HG03045 (cell line): ENCODE measurements around the gene SOCS6.
"Not testable (repeated sequence)": the region's sequence is repeated elsewhere in the genome, so short reads cannot be mapped to it uniquely, and the experiment has no call there.

Experiments used
- ATAC-seq: cut with Tn5 transposase; IDR thresholded peaks from one replicate; pipeline ENCODE4 v1.9.1; 2021; ENCODE audit warnings: mild to moderate bottlenecking, moderate library complexity; ENCODE audit not compliant: unreplicated experiment

SOCS6 gene

DNA sequence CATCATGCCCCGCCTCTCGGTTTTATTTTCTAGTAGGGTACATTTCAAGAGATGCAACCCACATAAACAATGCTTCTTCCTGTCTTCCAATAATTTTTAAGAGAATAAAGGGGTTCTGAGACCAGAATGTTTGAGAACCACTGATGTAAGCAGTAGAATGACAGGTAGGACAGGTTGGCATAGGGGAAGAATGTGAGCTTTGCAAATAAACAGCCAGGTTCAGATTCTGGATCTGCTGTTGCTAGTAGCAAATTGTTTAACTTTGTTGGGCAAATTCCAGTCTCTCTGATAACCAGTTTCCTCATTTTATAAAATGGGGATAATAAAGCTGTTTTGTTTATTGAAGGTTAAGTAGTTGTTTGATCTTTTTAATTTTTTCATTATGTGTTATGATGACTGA lies 32.8 kb downstream of the SOCS6 start:
- no peak for ATAC-seq

DNA sequence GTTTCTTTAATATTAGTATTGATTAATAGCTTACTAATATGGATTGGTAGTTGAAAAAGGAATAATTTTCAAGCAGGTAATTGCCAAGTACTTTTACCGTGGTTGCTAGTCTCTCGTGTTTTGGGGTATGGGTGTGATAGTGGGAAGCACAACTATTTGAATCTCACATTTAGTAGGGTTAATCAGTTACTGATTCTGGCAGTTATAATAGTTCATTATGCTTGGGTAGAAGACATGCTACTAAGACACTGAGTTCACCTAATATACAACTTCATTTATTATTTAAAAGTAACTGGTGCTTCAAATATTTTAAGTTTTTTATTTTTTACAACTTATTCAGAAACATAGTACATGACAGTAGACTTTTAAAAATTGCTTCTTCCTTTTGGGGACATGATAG lies 33.5 kb downstream of the SOCS6 start:
- ATAC-seq: no peak

DNA sequence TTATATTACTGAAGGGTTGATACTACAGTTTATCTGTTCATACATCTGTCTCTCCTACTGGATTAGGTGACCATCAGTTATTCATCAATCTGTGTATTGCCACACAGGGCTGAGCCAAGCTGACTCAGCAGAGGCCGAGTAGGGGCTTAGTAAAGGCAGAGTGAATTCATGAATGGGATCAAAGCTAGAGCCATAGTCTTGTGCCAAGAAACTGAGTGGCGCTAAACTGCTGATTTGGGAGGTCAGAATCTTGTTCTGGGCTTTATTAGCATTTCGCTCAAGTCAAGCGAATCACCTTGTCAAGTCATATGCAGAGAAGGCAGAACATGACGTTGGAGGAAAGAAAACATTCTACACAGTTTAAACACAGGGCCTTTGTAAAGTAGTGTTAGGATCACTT lies 34.1 kb downstream of the SOCS6 start:
- ATAC-seq: no peak

DNA sequence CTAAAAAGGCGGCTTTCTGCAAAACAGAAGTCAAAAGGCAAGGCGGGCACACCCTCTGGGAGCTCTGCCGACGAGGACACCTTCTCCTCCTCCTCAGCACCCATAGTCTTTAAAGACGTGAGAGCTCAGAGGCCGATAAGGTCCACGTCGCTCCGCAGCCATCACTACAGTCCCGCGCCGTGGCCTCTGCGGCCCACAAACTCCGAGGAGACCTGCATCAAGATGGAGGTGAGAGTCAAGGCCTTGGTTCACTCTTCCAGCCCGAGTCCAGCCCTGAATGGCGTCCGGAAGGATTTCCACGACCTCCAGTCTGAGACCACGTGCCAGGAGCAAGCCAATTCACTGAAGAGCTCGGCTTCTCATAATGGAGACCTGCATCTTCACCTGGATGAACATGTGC lies 36.1 kb downstream of the SOCS6 start:
- ATAC-seq: no peak

DNA sequence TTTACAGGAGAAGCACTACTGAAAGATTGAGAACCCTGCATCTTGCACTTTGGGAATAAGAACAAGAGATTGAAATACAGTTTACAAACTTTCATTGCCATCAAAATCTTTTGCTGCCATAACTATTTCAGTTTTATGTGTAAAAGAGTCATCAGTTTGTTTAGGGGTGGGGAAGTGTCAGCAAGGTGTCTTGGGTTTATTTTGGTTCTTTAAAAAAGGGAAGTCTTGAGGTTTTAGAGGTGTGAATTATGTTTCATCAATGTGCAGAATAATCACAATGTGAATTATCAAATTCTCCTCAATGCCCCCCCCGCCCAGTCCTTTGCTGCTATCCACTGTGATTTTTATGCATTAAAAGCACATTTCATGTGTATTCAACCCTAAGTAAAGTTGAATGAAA lies 37.4 kb downstream of the SOCS6 start:
- no peak for ATAC-seq

DNA sequence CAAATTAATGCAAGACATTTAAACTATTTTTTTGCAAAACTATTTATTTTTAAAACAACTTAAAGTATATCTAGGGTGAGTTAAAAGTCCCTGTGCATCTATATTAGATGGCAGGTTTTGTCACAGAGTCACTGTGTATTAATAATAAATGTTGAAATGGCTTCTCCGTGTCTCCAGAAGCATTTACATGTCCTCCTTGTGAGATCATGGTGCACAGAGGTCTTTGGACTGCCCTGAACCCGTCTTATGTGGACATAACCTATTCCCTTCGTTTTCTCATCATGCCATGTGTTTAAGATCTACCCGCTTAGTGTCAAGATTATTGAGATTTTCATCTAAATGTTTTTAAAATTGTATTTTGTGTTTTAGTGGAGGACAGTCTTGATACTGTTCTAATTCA lies 39.3 kb downstream of the SOCS6 start:
- no peak for ATAC-seq

DNA sequence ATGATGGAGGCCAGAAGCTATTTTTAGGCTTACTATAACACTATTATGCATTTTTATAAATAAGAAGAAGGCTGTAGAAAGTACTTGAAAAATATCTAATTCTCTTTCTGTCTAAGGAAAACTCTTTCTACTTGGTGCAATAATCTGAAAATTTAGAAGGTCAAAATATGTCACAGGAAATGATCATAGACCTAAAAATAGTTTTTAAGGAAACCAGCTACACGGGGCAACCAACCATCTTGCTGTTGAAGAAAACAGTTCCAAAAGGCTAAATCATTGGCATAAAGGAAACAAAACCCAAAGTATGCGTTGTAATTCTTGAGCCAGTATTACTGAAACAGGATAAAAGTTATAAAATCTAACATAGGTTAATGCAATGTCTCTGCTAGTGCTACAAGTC lies 40.2 kb downstream of the SOCS6 start:
- ATAC-seq: no peak

DNA sequence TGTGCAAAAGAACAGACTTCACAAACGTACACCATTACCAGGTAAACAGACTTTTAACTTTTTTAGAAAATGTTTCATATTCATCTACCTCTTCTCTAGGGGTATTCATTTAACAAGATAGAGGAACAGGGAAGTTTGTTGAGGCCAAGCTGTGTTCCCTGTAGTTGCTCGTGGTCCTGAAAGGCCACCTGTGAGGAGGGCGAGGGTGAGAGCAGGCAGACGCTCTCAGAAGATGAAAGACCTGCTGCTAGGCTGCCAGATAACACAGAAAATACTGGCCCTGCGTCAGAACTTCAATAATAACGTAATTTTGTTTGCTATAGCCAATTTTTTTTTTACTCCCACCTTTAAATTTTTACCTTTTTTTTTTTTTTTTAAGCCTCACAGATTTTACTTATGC lies 42.0 kb downstream of the SOCS6 start:
- no peak for ATAC-seq

DNA sequence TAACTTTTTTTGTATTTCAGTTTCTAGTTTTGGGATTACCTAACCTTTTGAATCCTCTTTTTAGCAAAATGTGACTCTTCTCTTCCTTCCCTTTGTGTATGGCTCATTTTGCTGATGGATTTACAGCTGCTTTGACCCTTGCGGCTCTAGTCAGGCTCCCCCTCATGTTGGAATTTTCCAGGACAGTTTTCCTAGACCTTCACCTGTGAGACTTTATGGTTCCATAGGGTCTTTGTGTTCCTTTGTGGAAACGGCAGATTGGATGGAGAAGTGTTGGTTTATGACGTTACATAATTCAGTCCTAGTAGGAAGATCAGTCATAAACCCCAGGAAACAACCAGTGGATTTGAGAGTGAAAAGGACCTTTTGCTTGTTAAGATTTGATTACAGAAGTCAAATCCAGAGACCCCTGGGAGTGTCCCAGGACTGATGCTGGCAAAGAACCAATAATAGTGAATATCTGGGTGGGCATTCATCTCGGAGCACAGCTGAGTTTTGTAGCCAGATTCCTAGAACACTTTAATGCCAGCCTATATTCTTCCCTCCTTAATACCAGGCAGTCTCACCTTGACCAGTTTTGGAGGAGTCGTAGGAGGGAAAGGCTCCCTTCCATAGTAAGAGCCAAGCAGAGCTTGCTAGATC lies 42.7 kb downstream of the SOCS6 start:
- ATAC-seq: no peak

DNA sequence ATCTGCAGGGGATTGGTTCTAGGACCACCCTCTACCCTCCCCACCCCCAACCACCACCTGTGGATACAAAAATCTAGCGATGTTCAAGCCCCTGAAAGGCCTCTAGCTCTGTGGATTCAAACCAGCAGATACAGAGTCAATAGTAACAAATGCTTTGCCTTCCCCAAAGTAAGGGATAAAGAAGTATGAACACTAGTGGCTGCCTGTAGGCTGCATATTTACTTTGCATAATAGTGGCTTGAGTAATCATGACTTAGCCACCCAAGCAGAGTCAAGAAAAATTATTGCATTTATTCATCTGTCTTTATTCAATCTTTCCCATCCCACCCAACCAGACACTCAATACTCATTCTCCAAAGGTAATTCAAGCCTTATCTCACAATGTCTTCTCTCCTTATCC lies 43.8 kb downstream of the SOCS6 start:
- ATAC-seq: no peak

DNA sequence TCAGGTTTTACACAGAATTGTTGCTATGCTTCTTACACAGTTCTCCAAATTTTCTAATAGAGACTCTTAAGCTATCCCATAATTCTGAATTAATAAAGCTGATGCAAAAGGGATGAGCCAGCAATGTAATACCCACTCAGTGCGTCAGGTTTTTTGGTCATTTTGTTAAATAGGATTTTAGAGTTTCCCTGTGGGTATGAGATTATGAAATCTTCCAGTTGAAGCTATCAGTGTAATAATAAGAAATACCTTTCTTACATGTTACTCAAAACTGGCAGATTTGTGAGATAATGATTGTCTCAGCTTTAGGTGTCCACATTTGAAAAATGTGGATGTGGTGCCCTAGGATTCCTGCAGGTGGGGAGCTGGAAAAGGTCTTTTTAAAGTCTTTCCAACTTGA lies 44.5 kb downstream of the SOCS6 start:
- no peak for ATAC-seq

DNA sequence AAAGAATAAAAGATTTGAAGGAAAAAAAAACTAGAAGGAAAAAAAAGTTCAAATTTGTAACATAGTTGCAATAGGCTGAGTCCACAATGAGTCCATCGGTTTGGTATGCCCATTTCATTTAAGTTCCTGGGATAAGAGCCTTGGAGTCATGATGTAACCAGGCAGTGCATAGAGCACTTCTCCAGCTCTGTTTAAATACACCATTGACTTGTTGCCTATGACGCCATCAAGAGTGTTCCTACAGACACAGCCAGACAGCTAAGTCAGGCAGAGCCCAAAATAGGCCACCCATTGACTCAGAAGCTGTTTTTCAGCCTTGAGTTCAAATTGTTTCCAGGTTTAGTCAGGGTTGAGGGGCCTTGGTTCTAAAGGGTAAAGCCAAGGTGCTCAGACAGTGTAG lies 44.9 kb downstream of the SOCS6 start:
- no peak for ATAC-seq

DNA sequence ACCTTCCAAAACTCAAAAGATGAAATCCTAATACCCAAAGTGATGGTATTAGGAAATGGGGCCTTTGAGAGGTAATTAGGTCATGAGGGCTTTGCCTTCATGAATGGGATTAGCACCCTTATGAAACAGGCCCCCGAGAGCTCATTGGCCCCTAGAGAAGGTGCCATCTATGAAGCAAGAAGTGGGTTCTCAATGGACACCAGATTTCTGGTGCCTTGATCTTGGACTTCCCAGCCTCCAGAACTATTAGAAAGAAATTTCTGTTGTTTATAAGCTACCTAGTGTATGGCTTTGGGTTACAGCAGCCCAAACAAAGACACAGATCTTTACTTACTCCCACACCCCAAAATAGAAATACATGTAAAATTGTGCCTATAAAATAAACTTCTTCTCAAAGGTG lies 45.4 kb downstream of the SOCS6 start:
- ATAC-seq: no peak

DNA sequence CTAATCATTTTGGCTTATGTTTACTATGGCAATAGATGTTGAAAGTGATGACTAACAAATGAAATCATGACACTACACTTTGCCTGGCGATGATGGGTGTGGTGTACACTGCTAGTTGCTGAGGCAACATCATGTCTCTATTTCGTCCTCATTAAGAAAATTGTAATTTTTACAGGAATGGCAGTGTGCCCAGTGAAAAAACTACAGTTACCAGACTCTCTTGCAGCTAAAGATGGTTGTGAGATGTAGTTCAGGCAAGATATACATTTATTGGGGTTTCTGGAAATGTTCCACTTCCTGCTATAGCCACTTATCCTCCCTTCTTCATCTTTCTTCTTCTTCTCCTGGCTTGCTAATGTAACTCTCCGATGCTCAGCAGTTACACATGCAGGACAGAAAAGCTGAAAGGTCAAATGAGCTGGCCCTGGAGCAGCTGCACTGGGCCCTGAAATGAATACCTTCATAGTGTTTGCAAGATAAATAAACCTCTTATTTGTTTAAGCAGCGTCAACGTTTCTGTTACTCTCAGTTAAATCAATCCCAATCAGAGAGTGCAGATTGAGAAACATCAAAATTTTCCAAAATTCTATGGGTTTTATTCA lies 46.0 kb downstream of the SOCS6 start:
- no peak for ATAC-seq

DNA sequence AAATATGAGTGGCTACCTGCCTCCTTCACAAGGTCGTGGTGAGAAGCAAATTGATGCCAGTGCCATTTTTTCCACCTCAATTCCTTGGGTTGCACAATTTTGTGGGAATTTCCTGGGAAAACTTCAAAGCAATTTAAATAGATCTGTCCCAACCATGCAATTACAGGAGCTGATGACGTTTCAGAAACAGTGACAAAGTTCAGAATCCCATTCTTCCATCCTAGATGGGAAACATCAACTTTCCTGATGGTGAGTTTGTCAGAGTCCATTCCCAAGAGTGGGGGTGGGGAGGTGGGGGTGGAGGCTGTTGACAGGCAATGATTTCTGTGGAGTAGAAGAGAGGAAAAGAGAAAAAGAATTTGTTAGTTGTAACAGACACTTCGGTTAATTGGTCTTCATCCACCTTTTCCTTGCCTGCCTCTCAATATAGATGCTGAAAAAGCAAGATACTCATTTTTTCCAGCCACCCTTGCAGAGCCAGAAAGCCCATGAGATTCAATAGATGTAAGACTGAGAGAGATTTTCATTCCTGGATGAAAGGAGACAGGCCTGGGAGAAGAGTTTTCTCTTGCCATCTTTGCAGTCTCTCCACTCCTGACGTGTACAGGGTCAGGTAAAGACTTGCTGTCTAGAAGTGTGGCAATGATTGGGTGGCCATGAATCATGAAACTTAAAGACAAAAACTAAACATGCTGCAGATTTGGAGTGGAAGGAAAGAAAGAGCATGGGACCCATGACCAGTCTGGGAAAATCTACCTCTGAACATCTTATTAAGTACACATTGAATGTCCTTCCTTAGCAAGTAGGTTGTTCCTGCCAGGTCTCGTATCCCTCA lies 47.3 kb downstream of the SOCS6 start:
- no peak for ATAC-seq

DNA sequence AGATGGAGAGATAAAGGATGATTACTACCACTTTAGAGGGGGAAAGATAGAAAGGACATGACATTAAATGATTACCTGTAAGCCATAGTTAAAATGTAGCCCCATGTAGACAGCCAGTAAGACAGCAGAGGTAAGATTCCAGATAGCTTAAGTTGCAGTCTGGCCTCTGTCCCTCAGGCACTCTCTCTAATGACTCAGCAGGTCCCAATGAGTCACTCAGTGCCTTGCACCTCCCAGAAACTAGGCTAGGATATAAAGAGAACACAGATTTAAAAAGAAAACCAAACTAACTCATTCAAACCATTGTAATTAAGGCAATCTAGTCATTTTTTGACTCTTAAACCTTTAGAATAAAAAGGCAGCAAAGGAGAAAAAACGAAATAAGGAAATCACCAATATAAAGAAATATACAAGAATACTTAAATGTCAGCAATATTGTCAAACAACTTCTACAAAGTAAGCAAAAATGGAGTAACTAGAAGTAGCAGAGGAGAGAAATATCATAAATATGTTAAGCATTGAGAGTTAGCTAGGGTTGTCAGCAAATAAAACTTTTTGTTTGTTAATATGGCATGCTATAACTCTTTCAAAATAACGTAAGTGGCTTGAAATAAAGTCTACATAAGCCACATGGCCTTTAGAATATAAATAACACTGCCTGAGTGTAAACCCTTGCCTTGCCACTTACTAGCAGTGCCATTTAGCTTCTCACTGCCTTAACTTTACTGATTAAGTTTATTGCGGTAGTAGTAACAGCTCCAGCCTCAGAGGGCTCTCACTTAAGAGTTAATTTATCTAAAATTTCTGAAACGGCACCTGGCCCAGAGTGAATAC lies 48.5 kb downstream of the SOCS6 start:
- ATAC-seq: no peak

DNA sequence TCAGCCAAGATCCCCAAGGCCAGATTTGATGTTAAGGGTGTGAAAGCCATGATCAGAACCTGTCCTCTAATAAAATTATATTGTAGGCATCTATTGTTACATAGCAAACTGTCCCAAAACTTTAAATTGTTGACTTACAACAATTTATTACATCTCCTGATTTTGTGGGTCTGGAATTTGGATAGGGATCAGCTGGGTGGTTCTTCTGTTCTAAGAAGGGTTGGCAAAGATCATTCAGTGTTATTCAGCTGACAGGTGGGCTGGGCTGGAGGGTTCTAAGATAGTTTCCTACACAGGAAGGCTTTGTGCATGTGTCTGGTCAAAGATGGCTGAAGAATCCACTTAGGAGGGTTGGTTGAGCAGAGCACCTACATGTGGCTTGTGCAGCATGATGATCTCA lies 50.0 kb downstream of the SOCS6 start:
- no peak for ATAC-seq

DNA sequence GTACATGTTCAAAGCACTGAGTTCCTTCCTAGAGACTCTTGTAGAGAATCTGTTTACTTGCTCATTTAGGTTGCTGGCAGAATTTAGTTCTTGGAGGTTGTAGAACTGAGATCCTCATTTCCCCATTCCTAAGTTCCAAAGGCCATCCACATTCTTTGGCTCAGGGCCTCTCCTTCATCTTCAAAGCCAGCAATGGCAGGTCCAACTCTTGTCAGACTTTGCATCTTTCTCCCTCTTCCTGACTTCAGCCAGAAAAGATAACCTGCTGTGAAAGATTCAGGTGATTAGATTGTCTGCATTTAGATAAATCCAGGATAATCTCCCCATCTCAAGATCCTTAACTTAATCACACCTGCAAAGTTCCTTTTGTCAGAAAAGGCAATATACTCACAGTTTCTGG lies 51.1 kb downstream of the SOCS6 start:
- ATAC-seq: no peak

DNA sequence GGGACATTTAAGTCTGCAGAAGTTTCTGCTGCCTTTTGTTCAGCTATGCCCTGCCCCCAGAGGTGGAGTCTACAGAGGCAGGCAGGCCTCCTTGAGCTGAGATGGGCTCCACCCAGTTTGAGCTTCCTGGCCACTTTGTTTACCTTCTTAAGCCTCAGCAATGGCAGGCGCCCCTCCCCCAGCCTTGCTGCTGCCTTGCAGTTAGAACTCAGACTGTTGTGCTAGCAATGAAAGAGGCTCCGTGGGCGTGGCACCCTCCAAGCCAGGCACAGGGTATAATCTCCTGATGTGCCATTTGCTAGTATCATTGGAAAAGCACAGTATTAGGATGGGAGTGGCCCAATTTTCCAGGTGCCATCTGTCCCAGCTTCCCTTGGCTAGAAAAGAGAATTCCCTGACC lies 59.6 kb downstream of the SOCS6 start:
- ATAC-seq: not testable (repeated sequence)

DNA sequence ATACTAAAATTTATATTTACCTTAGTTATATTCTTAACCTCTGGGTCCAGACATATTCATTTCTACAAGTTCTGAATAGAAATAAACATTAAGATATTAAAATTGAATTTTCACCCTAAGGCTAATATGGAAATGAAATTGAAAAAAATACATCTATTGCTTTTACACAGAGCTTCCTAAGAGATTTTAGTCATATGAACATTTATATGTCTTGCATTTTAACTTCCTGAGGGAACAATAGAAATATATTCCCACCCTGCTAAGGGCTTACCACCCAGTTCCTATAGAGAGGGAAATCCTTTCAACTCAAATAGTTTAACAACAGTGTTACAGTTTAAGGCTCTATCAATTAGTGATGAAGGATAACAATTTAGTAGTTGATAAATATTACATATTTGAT lies 60.5 kb downstream of the SOCS6 start:
- ATAC-seq: no peak

DNA sequence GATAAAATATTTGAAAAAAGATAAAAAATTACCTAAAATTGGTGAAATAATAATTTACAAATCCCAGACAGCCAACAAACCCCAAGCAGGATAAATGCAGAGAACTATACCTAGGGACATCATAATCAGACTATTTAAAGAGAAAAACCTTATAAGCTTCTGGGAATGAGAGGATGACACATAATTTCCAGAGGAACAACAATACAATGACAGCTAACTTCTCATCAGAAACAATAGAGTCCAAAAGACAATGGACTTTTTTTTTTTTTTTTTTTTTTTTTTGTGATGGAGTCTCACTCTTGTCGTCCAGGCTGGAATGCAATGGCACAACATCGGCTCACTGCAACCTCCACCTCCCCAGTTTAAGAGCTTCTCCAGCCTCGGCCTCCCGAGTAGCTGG lies 65.2 kb downstream of the SOCS6 start:
- no peak for ATAC-seq
